ENCODE results near the gene CNTN4.

DNA sequence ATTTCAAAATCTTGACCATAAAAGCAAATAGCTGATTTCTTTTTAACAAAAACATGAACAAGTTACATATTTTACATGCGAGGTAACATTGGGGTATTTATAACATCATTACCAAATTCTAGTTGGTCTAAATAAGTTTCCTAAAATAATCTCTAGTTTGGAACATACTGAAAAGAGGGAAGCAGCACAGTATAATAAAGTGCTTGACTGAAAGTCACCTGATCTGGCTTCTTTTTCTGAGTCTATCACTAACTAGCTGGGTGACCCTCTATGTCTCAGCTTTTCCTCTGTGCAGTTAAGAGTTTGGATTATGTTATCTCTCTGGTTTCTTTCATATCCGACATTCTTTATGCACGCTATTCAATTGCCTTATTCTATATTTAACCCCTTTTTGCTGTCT lies 19.8 kb upstream of the CNTN4 start:
- TF ChIP-seq CTCF (IDR thresholded peaks at IDR 0.05) = no peak
- TF ChIP-seq POLR2A (IDR thresholded peaks at IDR 0.05) = no peak

Data from body of pancreas (tissue), 4 donors.